22Rv1 (cell line): ENCODE measurements around the gene CC2D2B.

Source experiments
- ZFX ChIP-seq: fragments of 450-650 bp; IDR thresholded peaks from 2 replicates; pipeline ENCODE4 v1.6.1; 2017; ENCODE audit warnings: antibody characterized with exemption, borderline replicate concordance
- TF ChIP-seq, protein P1 (sequence below): fragments of 450-650 bp; IDR thresholded peaks from 2 replicates; pipeline ENCODE4 v1.5.1; 2017; ENCODE audit warnings: mild to moderate bottlenecking

DNA sequence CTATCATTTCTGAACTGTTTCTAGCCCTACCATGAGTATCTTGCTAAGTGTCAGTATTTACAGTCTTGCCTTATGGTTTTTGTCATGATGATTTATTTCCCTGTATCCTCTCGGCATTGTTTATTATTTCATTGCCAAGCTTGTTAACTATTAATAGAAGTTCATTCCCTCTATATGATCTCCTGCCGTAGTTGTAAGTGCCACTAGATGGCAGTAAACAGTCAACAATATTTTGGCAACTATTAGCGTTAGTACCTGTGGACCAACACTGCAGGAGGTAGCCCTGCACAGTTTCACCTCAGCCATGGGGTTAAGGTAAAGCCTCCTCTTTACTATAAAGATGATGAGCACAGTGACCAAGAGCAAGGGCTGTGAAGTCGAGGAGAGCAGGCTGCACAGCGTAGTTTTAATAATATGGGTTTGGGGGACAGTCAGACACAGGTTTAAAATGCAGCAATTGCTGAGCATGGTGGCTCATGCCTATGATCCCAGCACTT is 109.5 kb downstream of the CC2D2B start:
- TF ChIP-seq, protein P1, sequence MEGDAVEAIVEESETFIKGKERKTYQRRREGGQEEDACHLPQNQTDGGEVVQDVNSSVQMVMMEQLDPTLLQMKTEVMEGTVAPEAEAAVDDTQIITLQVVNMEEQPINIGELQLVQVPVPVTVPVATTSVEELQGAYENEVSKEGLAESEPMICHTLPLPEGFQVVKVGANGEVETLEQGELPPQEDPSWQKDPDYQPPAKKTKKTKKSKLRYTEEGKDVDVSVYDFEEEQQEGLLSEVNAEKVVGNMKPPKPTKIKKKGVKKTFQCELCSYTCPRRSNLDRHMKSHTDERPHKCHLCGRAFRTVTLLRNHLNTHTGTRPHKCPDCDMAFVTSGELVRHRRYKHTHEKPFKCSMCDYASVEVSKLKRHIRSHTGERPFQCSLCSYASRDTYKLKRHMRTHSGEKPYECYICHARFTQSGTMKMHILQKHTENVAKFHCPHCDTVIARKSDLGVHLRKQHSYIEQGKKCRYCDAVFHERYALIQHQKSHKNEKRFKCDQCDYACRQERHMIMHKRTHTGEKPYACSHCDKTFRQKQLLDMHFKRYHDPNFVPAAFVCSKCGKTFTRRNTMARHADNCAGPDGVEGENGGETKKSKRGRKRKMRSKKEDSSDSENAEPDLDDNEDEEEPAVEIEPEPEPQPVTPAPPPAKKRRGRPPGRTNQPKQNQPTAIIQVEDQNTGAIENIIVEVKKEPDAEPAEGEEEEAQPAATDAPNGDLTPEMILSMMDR, result peak; percentile 81
- no peak for TF ChIP-seq ZFX
